ENCODE measurements around the gene CNTNAP5.

Gene CNTNAP5

DNA sequence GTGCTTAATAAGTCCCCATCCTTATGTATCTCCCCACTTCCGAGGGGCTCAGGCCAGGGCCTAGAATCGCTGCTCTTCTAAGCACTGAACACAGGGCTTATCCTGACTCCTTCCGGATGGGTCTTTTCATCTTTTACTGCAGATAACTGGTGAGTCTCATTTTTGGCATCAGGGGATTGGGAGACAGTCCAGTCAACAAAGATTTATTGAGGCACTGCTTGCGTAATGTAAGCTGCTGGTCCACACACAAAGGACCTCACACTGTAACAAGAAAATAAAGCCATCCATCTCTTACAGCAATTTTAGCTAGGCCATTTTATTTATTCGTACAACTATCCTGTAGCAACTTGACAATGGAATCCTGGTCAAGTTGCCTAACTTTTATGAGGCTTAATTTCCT, 600.5 kb downstream of the CNTNAP5 start:
- no peaks in the 10 kb centered on the region for H3K9me3 ChIP-seq (ENCODE audit: severe bottlenecking)
- no peaks in the 10 kb centered on the region for H3K36me3 ChIP-seq
- H3K4me3 ChIP-seq (ENCODE audit: low read depth, low read length), result no peak overlapping the region
- TF ChIP-seq CTCF (IDR thresholded peaks at IDR 0.05; ENCODE audit: low read depth, low read length), result no peak
- no peak overlapping the region for H3K27ac ChIP-seq
- no peaks in the 10 kb centered on the region for H3K27me3 ChIP-seq (ENCODE audit: insufficient read depth, low read depth, severe bottlenecking)
- no peak for DNase-seq

- TF ChIP-seq CTCF (IDR thresholded peaks at IDR 0.05; ENCODE audit: low read depth, low read length), result peak; percentile 59
- Histone ChIP-seq H3K36me3 (no peaks in the 10 kb centered on the region), H3K27ac (no peak overlapping the region), H3K9me3 (ENCODE audit: severe bottlenecking) (no peaks in the 10 kb centered on the region), H3K4me3 (ENCODE audit: low read depth, low read length) (no peak overlapping the region), H3K27me3 (ENCODE audit: insufficient read depth, low read depth, severe bottlenecking) (no peaks in the 10 kb centered on the region)
- peak; percentile 83 for DNase-seq
These were observed 601.9 kb downstream of the CNTNAP5 start for GRCh38 chr2:124626993-124627392.

GRCh38 chr2:124633812-124634211, 608.7 kb downstream of the CNTNAP5 start:
- no peak for DNase-seq
- Histone ChIP-seq H3K4me3 (ENCODE audit: low read depth, low read length) (no peak overlapping the region), H3K36me3 (no peaks in the 10 kb centered on the region), H3K27me3 (ENCODE audit: insufficient read depth, low read depth, severe bottlenecking) (no peaks in the 10 kb centered on the region), H3K9me3 (ENCODE audit: severe bottlenecking) (no peaks in the 10 kb centered on the region), H3K27ac (no peak overlapping the region)
- TF ChIP-seq CTCF (IDR thresholded peaks at IDR 0.05; ENCODE audit: low read depth, low read length), result no peak

GRCh38 chr2:124639524-124639923, 614.4 kb downstream of the CNTNAP5 start:
- no peaks in the 10 kb centered on the region for H3K27me3 ChIP-seq (ENCODE audit: insufficient read depth, low read depth, severe bottlenecking)
- no peaks in the 10 kb centered on the region for H3K36me3 ChIP-seq
- no peak overlapping the region for H3K27ac ChIP-seq
- no peak for TF ChIP-seq CTCF (IDR thresholded peaks at IDR 0.05; ENCODE audit: low read depth, low read length)
- DNase-seq, result no peak
- H3K4me3 ChIP-seq (ENCODE audit: low read depth, low read length), result no peak overlapping the region
- H3K9me3 ChIP-seq (ENCODE audit: severe bottlenecking), result no peaks in the 10 kb centered on the region

GRCh38 chr2:124640221-124640750, 615.2 kb downstream of the CNTNAP5 start:
- TF ChIP-seq CTCF (IDR thresholded peaks at IDR 0.05; ENCODE audit: low read depth, low read length), result no peak
- DNase-seq, result peak; percentile 8
- Histone ChIP-seq H3K36me3 (no peaks in the 10 kb centered on the region), H3K27me3 (ENCODE audit: insufficient read depth, low read depth, severe bottlenecking) (no peaks in the 10 kb centered on the region), H3K27ac (no peak overlapping the region), H3K4me3 (ENCODE audit: low read depth, low read length) (no peak overlapping the region), H3K9me3 (ENCODE audit: severe bottlenecking) (no peaks in the 10 kb centered on the region)

DNA sequence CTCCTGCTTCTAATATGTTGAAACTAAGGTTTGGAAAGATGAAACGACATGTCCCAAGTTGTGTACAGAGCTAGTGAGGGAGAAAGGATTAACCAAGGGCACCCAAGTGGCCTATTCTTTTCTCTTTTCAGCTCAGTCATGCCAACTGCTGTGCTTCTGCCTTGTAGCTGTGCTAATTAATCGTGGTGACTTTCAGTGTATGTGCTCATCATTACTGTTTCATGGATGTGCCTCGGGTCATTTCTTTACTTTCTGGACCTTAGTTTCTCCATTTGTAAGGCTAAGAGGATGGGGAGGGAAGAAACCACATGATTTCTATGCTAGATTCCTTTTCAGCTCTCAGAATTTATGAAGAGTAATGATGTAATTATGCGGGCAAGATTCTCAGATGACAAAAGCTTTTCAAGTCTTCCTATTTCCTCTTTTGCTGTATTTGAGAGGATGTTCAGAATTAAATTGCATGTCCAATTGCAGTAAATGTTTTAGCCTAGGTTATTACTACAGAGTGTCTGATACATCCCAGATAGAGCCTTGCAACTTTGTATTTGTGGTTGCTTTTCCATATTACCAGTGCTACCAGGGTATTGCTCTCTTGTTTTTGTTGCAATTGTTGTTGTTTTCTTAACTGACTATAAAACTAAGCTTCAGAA, 621.2 kb downstream of the CNTNAP5 start:
- no peak overlapping the region for H3K27ac ChIP-seq
- H3K4me3 ChIP-seq (ENCODE audit: low read depth, low read length), result no peak overlapping the region
- no peaks in the 10 kb centered on the region for H3K36me3 ChIP-seq
- H3K9me3 ChIP-seq (ENCODE audit: severe bottlenecking), result no peaks in the 10 kb centered on the region
- TF ChIP-seq CTCF (IDR thresholded peaks at IDR 0.05; ENCODE audit: low read depth, low read length), result no peak
- DNase-seq, result no peak
- no peaks in the 10 kb centered on the region for H3K27me3 ChIP-seq (ENCODE audit: insufficient read depth, low read depth, severe bottlenecking)
